Tibial nerve (tissue), 4 donors: ENCODE results near the gene FOXE1.

Experiments
- EP300 ChIP-seq, 2 donors: sonication (generic); formaldehyde crosslinking; IDR thresholded peaks; one replicate each; pipeline ENCODE4 v1.6.1; 2017; ENCODE audit warnings: antibody characterized with exemption in 2 of 2, mild to moderate bottlenecking in 1 of 2
- POLR2A ChIP-seq, 2 donors: fragments of 450-650 bp; IDR thresholded peaks; one replicate each; pipeline ENCODE4 v1.6.1; 2017; ENCODE audit warnings: antibody characterized with exemption in 2 of 2, mild to moderate bottlenecking in 2 of 2, moderate library complexity in 2 of 2
- TF ChIP-seq, protein P1 (sequence below), 5 experiments: fragments of 200-600 bp in 3 of 5; fragments of 450-650 bp in 2 of 5; sonication (generic) in 3 of 5; IDR thresholded peaks; one replicate each; pipeline ENCODE4 v1.5.1; 2016 to 2019; ENCODE audit warnings: antibody characterized with exemption in 5 of 5, mild to moderate bottlenecking in 3 of 5, moderate library complexity in 2 of 5

DNA sequence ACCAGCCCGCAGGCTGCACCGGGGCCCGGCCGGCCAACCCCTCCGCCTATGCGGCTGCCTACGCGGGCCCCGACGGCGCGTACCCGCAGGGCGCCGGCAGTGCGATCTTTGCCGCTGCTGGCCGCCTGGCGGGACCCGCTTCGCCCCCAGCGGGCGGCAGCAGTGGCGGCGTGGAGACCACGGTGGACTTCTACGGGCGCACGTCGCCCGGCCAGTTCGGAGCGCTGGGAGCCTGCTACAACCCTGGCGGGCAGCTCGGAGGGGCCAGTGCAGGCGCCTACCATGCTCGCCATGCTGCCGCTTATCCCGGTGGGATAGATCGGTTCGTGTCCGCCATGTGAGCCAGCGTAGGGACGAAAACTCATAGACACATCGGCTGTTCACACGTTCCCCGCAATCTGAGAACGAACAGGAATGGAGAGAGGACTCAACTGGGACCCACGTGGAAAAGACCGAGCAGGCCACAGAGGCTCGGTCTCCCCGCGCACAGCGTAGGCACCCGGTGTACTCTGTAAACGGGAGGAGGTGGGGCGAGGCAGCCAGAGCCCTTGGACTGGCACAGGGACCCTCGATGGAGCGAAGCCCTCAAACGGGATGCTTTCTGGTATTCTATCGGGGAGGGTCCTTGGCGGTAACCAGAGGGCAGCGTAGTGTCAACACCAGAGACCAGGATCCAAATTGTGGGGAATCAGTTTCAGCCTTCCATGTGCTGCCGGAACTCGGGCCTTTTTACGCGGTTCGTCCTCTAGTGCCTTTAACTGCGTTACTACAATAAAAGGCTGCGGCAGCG lies 1.9 kb downstream of the FOXE1 start:
- TF ChIP-seq, protein P1, sequence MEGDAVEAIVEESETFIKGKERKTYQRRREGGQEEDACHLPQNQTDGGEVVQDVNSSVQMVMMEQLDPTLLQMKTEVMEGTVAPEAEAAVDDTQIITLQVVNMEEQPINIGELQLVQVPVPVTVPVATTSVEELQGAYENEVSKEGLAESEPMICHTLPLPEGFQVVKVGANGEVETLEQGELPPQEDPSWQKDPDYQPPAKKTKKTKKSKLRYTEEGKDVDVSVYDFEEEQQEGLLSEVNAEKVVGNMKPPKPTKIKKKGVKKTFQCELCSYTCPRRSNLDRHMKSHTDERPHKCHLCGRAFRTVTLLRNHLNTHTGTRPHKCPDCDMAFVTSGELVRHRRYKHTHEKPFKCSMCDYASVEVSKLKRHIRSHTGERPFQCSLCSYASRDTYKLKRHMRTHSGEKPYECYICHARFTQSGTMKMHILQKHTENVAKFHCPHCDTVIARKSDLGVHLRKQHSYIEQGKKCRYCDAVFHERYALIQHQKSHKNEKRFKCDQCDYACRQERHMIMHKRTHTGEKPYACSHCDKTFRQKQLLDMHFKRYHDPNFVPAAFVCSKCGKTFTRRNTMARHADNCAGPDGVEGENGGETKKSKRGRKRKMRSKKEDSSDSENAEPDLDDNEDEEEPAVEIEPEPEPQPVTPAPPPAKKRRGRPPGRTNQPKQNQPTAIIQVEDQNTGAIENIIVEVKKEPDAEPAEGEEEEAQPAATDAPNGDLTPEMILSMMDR (IDR thresholded peaks at IDR 0.05), result no peak
- no peak for TF ChIP-seq POLR2A (IDR thresholded peaks at IDR 0.05)
- TF ChIP-seq EP300 (IDR thresholded peaks at IDR 0.05), result no peak
